HPDE6-E6E7 (cell line): ENCODE measurements around the gene HDAC11.
A peak's percentile ranks its signal among the peaks of the same experiment; 100 is the strongest.
"Not testable (repeated sequence)": the region's sequence is repeated elsewhere in the genome, so short reads cannot be mapped to it uniquely, and the experiment has no call there.

Source experiments
- DNase-seq: peaks from one replicate; pipeline ENCODE4 v3.0.0; 2011; ENCODE audit warnings: missing footprints; ENCODE audit errors: extremely low spot score

HDAC11 gene

GRCh38 chr3:13479582-13480339 is at the start of gene HDAC11:
TSS of gene HDAC11 (plus strand) at chr3:13480306. CDS start at chr3:13480348, 42 bp downstream.
- DNase-seq = peak; percentile 83

GRCh38 chr3:13430411-13430875 is 49.7 kb upstream of the HDAC11 start:
- not testable (repeated sequence) for DNase-seq

- no peak for DNase-seq
Measured at GRCh38 chr3:13432093-13432492, 48.0 kb upstream of the HDAC11 start.

- DNase-seq = no peak
Measured at GRCh38 chr3:13433912-13434311, 46.2 kb upstream of the HDAC11 start.

- DNase-seq = not testable (repeated sequence)
Measured at GRCh38 chr3:13436213-13436612, 43.9 kb upstream of the HDAC11 start.

- DNase-seq = no peak
Measured at GRCh38 chr3:13440204-13440817, 39.8 kb upstream of the HDAC11 start.

- DNase-seq = not testable (repeated sequence)
Measured at GRCh38 chr3:13442882-13443281, 37.2 kb upstream of the HDAC11 start.

- DNase-seq = no peak
Measured at GRCh38 chr3:13451301-13451673, 28.8 kb upstream of the HDAC11 start.

GRCh38 chr3:13452490-13453335 is 27.4 kb upstream of the HDAC11 start:
- DNase-seq = no peak

GRCh38 chr3:13455644-13456043 is 24.5 kb upstream of the HDAC11 start:
- no peak for DNase-seq

GRCh38 chr3:13457593-13457992 is 22.5 kb upstream of the HDAC11 start:
- DNase-seq = no peak

- no peak for DNase-seq
Measured at GRCh38 chr3:13459605-13460340, 20.3 kb upstream of the HDAC11 start.

GRCh38 chr3:13460341-13460736 is 19.8 kb upstream of the HDAC11 start:
- DNase-seq = no peak

- peak; percentile 9 for DNase-seq
Measured at GRCh38 chr3:13461169-13462124, 18.7 kb upstream of the HDAC11 start.

- DNase-seq = no peak
Measured at GRCh38 chr3:13462125-13462629, 17.9 kb upstream of the HDAC11 start.

- DNase-seq = no peak
Measured at GRCh38 chr3:13462822-13463221, 17.3 kb upstream of the HDAC11 start.

- DNase-seq = no peak
Measured at GRCh38 chr3:13463618-13464400, 16.3 kb upstream of the HDAC11 start.

GRCh38 chr3:13465236-13465873 is 14.8 kb upstream of the HDAC11 start:
- DNase-seq = no peak

- no peak for DNase-seq
Measured at GRCh38 chr3:13466781-13467180, 13.3 kb upstream of the HDAC11 start.
